Bronchial epithelial cell (primary cell): ENCODE measurements around the gene ZNF592. TPM values are rescaled to one million over a fixed set of nuclear protein-coding genes. Genes with fewer than 3 reads are reported as not detected.

Source experiments
- DNase-seq: peaks from one replicate; pipeline ENCODE4 v3.0.0-alpha.2; 2010; ENCODE audit warnings: low read depth
- FAIRE-seq: peaks from 2 replicates; lab custom pipeline; 2011; peaks lifted over from hg19 to GRCh38; lab: Jason Lieb, UNC
- H3K27me3 ChIP-seq: 2 replicates; pipeline ENCODE4 v1.5.1; 2011; ENCODE audit warnings: low read length; ENCODE audit not compliant: control insufficient read depth, insufficient read depth
- H3K36me3 ChIP-seq: 2 replicates; pipeline ENCODE4 v1.5.1; 2011; ENCODE audit warnings: low read length; ENCODE audit not compliant: control insufficient read depth, insufficient read depth
- H3K4me3 ChIP-seq: 2 replicates; pipeline ENCODE4 v1.5.1; 2011; ENCODE audit warnings: mild to moderate bottlenecking, low read depth, low read length, control low read depth
- total RNA-seq: library from RNA; depleted of rRNA; stranded (reverse); fragments of >200 nt; gene quantifications from 2 replicates; pipeline ENCODE4 v1.2.1, GENCODE V29; 2014
- TF ChIP-seq, protein P1 (sequence below): IDR thresholded peaks from 2 replicates; pipeline ENCODE4 v1.5.1; 2011; ENCODE audit warnings: mild to moderate bottlenecking, moderate library complexity, low read length, control low read depth, inconsistent platforms; ENCODE audit not compliant: insufficient read depth, severe bottlenecking

The ZNF592 gene
- total RNA-seq, 1 donor from 2014 or later = 2.6 TPM

DNA sequence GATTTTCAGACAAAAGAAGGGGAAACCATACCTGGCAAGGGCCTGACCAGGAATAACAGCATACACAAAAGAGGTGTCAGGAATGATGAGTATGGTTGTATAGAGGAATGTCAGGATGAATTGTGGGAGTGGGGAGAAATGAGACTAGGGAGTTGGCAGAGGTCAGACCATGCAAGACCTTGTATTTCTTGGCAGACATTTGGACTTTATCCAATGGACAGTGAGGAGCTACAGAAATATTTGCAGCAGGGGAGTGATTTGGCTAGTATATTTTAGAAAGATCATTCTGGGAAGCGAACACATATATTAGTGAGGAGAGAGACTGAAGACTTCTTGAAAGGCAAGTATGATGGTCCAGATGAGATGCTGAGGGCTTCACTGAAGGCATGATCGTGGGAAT lies 43.4 kb downstream of the ZNF592 start:
- DNase-seq (no peak), FAIRE-seq (no peak)
- Histone ChIP-seq H3K27me3 (no peaks in the 10 kb centered on the region), H3K36me3 (peaks cover 18% of the 10 kb centered on the region), H3K4me3 (no peak overlapping the region)
- TF ChIP-seq, protein P1, sequence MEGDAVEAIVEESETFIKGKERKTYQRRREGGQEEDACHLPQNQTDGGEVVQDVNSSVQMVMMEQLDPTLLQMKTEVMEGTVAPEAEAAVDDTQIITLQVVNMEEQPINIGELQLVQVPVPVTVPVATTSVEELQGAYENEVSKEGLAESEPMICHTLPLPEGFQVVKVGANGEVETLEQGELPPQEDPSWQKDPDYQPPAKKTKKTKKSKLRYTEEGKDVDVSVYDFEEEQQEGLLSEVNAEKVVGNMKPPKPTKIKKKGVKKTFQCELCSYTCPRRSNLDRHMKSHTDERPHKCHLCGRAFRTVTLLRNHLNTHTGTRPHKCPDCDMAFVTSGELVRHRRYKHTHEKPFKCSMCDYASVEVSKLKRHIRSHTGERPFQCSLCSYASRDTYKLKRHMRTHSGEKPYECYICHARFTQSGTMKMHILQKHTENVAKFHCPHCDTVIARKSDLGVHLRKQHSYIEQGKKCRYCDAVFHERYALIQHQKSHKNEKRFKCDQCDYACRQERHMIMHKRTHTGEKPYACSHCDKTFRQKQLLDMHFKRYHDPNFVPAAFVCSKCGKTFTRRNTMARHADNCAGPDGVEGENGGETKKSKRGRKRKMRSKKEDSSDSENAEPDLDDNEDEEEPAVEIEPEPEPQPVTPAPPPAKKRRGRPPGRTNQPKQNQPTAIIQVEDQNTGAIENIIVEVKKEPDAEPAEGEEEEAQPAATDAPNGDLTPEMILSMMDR = no peak

- Histone ChIP-seq H3K36me3 (peaks cover 21% of the 10 kb centered on the region), H3K4me3 (no peak overlapping the region), H3K27me3 (no peaks in the 10 kb centered on the region)
- DNase-seq (no peak), FAIRE-seq (no peak)
- TF ChIP-seq, protein P1 = no peak
Observed at GRCh38 chr15:84793431-84794161, 45.2 kb downstream of the ZNF592 start.

DNA sequence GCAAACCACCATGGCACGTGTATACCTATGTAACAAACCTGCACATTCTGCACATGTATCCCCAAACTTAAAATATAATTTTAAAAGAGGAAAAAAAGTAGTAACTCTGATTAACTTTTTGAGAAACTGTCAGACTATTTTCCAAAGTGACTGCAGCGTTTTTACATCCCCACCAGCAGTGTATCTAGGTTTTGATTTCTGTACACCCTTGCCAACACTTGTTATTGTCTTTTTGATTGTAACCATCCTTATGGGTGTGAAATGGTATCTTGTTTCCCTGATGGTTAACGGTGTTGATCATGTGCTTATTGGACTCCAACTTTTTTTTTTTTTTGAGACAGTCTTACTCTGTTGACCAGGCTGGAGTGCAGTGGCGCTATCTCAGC lies 45.8 kb downstream of the ZNF592 start:
- H3K36me3 ChIP-seq = peaks cover 25% of the 10 kb centered on the region
- FAIRE-seq (no peak), DNase-seq (no peak)
- H3K27me3 ChIP-seq = no peaks in the 10 kb centered on the region
- H3K4me3 ChIP-seq = no peak overlapping the region
- TF ChIP-seq, protein P1 = no peak

- DNase-seq (no peak), FAIRE-seq (no peak)
- peaks cover 33% of the 10 kb centered on the region for H3K36me3 ChIP-seq
- TF ChIP-seq, protein P1 = no peak
- H3K4me3 ChIP-seq = no peak overlapping the region
- no peaks in the 10 kb centered on the region for H3K27me3 ChIP-seq
Observed at GRCh38 chr15:84795186-84795585, 46.8 kb downstream of the ZNF592 start.

DNA sequence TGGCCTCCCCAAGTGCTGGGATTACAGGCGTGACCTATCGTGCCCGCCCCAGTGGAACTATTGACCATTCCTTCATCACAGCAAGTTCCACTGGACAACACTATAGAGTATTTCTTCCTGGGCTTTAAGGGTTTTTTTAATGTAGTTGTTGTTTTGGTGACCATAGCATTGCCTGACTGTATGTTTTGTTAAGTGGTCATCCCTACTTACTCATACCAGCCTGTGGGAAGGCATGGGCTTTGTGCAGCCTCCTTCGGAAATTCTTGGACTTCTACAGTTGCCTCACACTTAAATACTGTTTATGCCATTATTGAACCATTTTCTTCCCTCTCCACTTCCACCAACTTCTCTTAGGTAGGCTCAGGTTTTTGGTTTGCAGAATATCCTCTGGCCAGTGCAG lies 48.8 kb downstream of the ZNF592 start:
- H3K27me3 ChIP-seq = no peaks in the 10 kb centered on the region
- FAIRE-seq (no peak), DNase-seq (no peak)
- no peak overlapping the region for H3K4me3 ChIP-seq
- peaks cover 33% of the 10 kb centered on the region for H3K36me3 ChIP-seq
- TF ChIP-seq, protein P1 = no peak

DNA sequence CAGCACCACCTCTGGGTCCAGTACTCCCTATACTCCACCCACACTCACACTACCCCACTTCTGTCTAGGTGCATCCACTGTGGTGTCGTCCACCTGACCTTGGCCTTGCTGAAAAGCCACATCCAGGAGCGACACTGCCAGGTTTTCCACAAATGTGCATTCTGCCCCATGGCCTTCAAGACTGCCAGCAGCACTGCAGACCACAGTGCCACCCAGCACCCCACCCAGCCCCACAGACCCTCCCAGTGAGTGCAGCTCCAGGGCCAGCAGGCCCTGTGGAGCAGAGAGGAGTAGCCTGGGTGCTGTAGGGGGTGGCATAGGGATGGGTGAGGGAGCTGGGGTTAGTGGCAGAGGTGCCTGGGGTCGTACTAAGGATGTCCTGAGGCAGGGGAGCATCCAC lies 49.4 kb downstream of the ZNF592 start:
- DNase-seq = no peak
- TF ChIP-seq, protein P1 = no peak
- FAIRE-seq = no peak
- Histone ChIP-seq H3K27me3 (no peaks in the 10 kb centered on the region), H3K4me3 (no peak overlapping the region), H3K36me3 (peaks cover 34% of the 10 kb centered on the region)
